Measurements from ENCODE around the gene TUB. TPM values are rescaled to one million over a fixed set of nuclear protein-coding genes. Genes with fewer than 3 reads are reported as not detected.

Gene TUB
- total RNA-seq, 1 experiment from 2014 or later = 0.39 TPM

- no peak for TF ChIP-seq CTCF (conservative IDR thresholded peaks at IDR 0.05; ENCODE audit: low read depth, low read length)
- no peak for DNase-seq (ENCODE audit: low spot score)
- Histone ChIP-seq H3K4me1 (ENCODE audit: insufficient read depth, low read length, poor library complexity, severe bottlenecking) (no peaks in the 10 kb centered on the region), H3K36me3 (ENCODE audit: insufficient read depth, low read length, poor library complexity, severe bottlenecking) (no peaks in the 10 kb centered on the region), H3K27ac (ENCODE audit: low read depth, low read length, poor library complexity, severe bottlenecking) (no peak overlapping the region), H3K27me3 (replicated peaks; ENCODE audit: insufficient read depth, low read depth, low read length, poor library complexity) (no peaks in the 10 kb centered on the region), H3K4me3 (ENCODE audit: low read depth, low read length, poor library complexity, severe bottlenecking) (no peak overlapping the region), H3K9me3 (ENCODE audit: low read depth, low read length, poor library complexity, severe bottlenecking) (no peaks in the 10 kb centered on the region)
- ChIA-PET CTCF (interaction anchor here (0.7 kb wide), 1 partner anchor 90 kb away, joined by 4 read pairs; no protein-coding TSS in a partner anchor), POLR2A (ENCODE audit: low non-redundant PET) (no interaction called here)
- BruUV-seq (replicated peaks) = no TSS peak
- intact Hi-C loops (cut with micrococcal nuclease; ENCODE audit: unreplicated experiment) = loop anchor here (10.0 kb wide), 2 partner anchors 401 to 1001 kb away; no protein-coding TSS in a partner anchor
These were observed 15.0 kb downstream of the TUB start for GRCh38 chr11:8095806-8096522.

DNA sequence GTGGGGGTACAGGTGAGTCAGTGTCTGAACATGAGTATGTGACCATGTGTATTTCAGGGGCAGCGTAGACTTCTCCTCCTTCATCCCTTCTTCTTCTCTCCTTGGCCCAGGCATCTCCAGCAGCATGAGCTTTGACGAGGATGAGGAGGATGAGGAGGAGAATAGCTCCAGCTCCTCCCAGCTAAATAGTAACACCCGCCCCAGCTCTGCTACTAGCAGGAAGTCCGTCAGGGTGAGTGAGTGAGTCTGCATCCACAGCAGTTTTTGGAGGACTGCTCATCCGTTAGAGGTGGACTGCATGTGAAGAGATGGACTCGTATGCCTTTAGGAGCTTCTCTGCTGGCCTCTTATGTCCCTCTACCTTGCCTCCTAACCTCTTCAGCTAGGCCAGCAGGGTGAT, 15.6 kb downstream of the TUB start:
- no peak overlapping the region for H3K4me3 ChIP-seq (ENCODE audit: low read depth, low read length, poor library complexity, severe bottlenecking)
- no peaks in the 10 kb centered on the region for H3K9me3 ChIP-seq (ENCODE audit: low read depth, low read length, poor library complexity, severe bottlenecking)
- intact Hi-C loops (cut with micrococcal nuclease; ENCODE audit: unreplicated experiment) = loop anchor here (10.0 kb wide), 2 partner anchors 402 to 1002 kb away; no protein-coding TSS in a partner anchor
- no peak for DNase-seq (ENCODE audit: low spot score)
- BruUV-seq (replicated peaks) = no TSS peak
- no peak overlapping the region for H3K27ac ChIP-seq (ENCODE audit: low read depth, low read length, poor library complexity, severe bottlenecking)
- ChIA-PET POLR2A (ENCODE audit: low non-redundant PET) (no interaction called here), CTCF (interaction anchor here (0.6 to 0.7 kb wide), 3 partner anchors 8 to 90 kb away, joined by 3 to 5 read pairs (median 4); no protein-coding TSS in a partner anchor)
- TF ChIP-seq CTCF (conservative IDR thresholded peaks at IDR 0.05; ENCODE audit: low read depth, low read length) = no peak
- no peak for TF ChIP-seq EZH2 (IDR thresholded peaks at IDR 0.05; ENCODE audit: borderline replicate concordance, low read depth, low read length, poor library complexity, severe bottlenecking)
- H3K36me3 ChIP-seq (ENCODE audit: insufficient read depth, low read length, poor library complexity, severe bottlenecking) = no peaks in the 10 kb centered on the region
- H3K27me3 ChIP-seq (replicated peaks; ENCODE audit: insufficient read depth, low read depth, low read length, poor library complexity) = no peaks in the 10 kb centered on the region
- no peaks in the 10 kb centered on the region for H3K4me1 ChIP-seq (ENCODE audit: insufficient read depth, low read length, poor library complexity, severe bottlenecking)

- no peak for DNase-seq (ENCODE audit: low spot score)
- intact Hi-C loops (cut with micrococcal nuclease; ENCODE audit: unreplicated experiment) = loop anchor here (10.0 kb wide), 2 partner anchors 402 to 1002 kb away; no protein-coding TSS in a partner anchor
- ChIA-PET POLR2A (ENCODE audit: low non-redundant PET) (interaction anchor here (0.5 kb wide), 1 partner anchor 113 kb away, joined by 4 read pairs; no protein-coding TSS in a partner anchor), CTCF (interaction anchor here (0.6 kb wide), 2 partner anchors 7 to 64 kb away, joined by 3 to 5 read pairs; no protein-coding TSS in a partner anchor)
- H3K4me1 ChIP-seq (ENCODE audit: insufficient read depth, low read length, poor library complexity, severe bottlenecking) = no peaks in the 10 kb centered on the region
- H3K4me3 ChIP-seq (ENCODE audit: low read depth, low read length, poor library complexity, severe bottlenecking) = no peak overlapping the region
- no peaks in the 10 kb centered on the region for H3K9me3 ChIP-seq (ENCODE audit: low read depth, low read length, poor library complexity, severe bottlenecking)
- no peak overlapping the region for H3K27ac ChIP-seq (ENCODE audit: low read depth, low read length, poor library complexity, severe bottlenecking)
- H3K36me3 ChIP-seq (ENCODE audit: insufficient read depth, low read length, poor library complexity, severe bottlenecking) = no peaks in the 10 kb centered on the region
- TF ChIP-seq CTCF (conservative IDR thresholded peaks at IDR 0.05; ENCODE audit: low read depth, low read length) = no peak
- TF ChIP-seq EZH2 (IDR thresholded peaks at IDR 0.05; ENCODE audit: borderline replicate concordance, low read depth, low read length, poor library complexity, severe bottlenecking) = no peak
- BruUV-seq (replicated peaks) = no TSS peak
- no peaks in the 10 kb centered on the region for H3K27me3 ChIP-seq (replicated peaks; ENCODE audit: insufficient read depth, low read depth, low read length, poor library complexity)
These were observed 16.1 kb downstream of the TUB start for GRCh38 chr11:8097062-8097461.

Data from A673 (cell line).